ENCODE measurements around the gene NPAS2.

Gene NPAS2

GRCh38 chr2:100903534-100904258 is 83.8 kb downstream of the NPAS2 start:
- Histone ChIP-seq H3K4me1 (ENCODE audit: insufficient read depth, poor library complexity, severe bottlenecking) (peaks cover 32% of the 10 kb centered on the region), H3K4me3 (ENCODE audit: severe bottlenecking) (no peak overlapping the region), H3K27ac (ENCODE audit: poor library complexity, severe bottlenecking) (peak overlapping the region; percentile 93), H3K36me3 (ENCODE audit: low read depth) (peaks cover 15% of the 10 kb centered on the region), H3K9me3 (ENCODE audit: severe bottlenecking) (no peaks in the 10 kb centered on the region), H3K27me3 (ENCODE audit: insufficient read depth, poor library complexity, severe bottlenecking) (no peaks in the 10 kb centered on the region)
- peak; percentile 76 for ATAC-seq (ENCODE audit: low read depth)
- TF ChIP-seq CTCF (IDR thresholded peaks at IDR 0.05; ENCODE audit: poor library complexity, severe bottlenecking), result no peak
- no peak for DNase-seq (ENCODE audit: low spot score)

- ATAC-seq (ENCODE audit: low read depth) (no peak), DNase-seq (ENCODE audit: low spot score) (no peak)
- no peak for TF ChIP-seq CTCF (IDR thresholded peaks at IDR 0.05; ENCODE audit: poor library complexity, severe bottlenecking)
- Histone ChIP-seq H3K4me3 (ENCODE audit: severe bottlenecking) (no peak overlapping the region), H3K27me3 (ENCODE audit: insufficient read depth, poor library complexity, severe bottlenecking) (no peaks in the 10 kb centered on the region), H3K4me1 (ENCODE audit: insufficient read depth, poor library complexity, severe bottlenecking) (peaks cover 27% of the 10 kb centered on the region), H3K27ac (ENCODE audit: poor library complexity, severe bottlenecking) (no peak overlapping the region), H3K36me3 (ENCODE audit: low read depth) (peaks cover 15% of the 10 kb centered on the region), H3K9me3 (ENCODE audit: severe bottlenecking) (no peaks in the 10 kb centered on the region)
These were observed 85.3 kb downstream of the NPAS2 start for GRCh38 chr2:100905132-100905805.

GRCh38 chr2:100906131-100906530 is 86.2 kb downstream of the NPAS2 start:
- Histone ChIP-seq H3K27me3 (ENCODE audit: insufficient read depth, poor library complexity, severe bottlenecking) (no peaks in the 10 kb centered on the region), H3K27ac (ENCODE audit: poor library complexity, severe bottlenecking) (no peak overlapping the region), H3K4me3 (ENCODE audit: severe bottlenecking) (no peak overlapping the region), H3K9me3 (ENCODE audit: severe bottlenecking) (no peaks in the 10 kb centered on the region), H3K36me3 (ENCODE audit: low read depth) (peaks cover 16% of the 10 kb centered on the region), H3K4me1 (ENCODE audit: insufficient read depth, poor library complexity, severe bottlenecking) (peaks cover 25% of the 10 kb centered on the region)
- DNase-seq (ENCODE audit: low spot score) (no peak), ATAC-seq (ENCODE audit: low read depth) (no peak)
- TF ChIP-seq CTCF (IDR thresholded peaks at IDR 0.05; ENCODE audit: poor library complexity, severe bottlenecking), result no peak

- H3K27ac ChIP-seq (ENCODE audit: poor library complexity, severe bottlenecking), result no peak overlapping the region
- H3K4me3 ChIP-seq (ENCODE audit: severe bottlenecking), result no peak overlapping the region
- H3K4me1 ChIP-seq (ENCODE audit: insufficient read depth, poor library complexity, severe bottlenecking), result peaks cover 25% of the 10 kb centered on the region
- H3K27me3 ChIP-seq (ENCODE audit: insufficient read depth, poor library complexity, severe bottlenecking), result no peaks in the 10 kb centered on the region
- peaks cover 18% of the 10 kb centered on the region for H3K36me3 ChIP-seq (ENCODE audit: low read depth)
- DNase-seq (ENCODE audit: low spot score) (no peak), ATAC-seq (ENCODE audit: low read depth) (no peak)
- H3K9me3 ChIP-seq (ENCODE audit: severe bottlenecking), result no peaks in the 10 kb centered on the region
- no peak for TF ChIP-seq CTCF (IDR thresholded peaks at IDR 0.05; ENCODE audit: poor library complexity, severe bottlenecking)
These were observed 86.7 kb downstream of the NPAS2 start for GRCh38 chr2:100906679-100907078.

- no peak for DNase-seq (ENCODE audit: low spot score)
- peaks cover 18% of the 10 kb centered on the region for H3K36me3 ChIP-seq (ENCODE audit: low read depth)
- TF ChIP-seq CTCF (IDR thresholded peaks at IDR 0.05; ENCODE audit: poor library complexity, severe bottlenecking), result no peak
- H3K27ac ChIP-seq (ENCODE audit: poor library complexity, severe bottlenecking), result no peak overlapping the region
- no peak for ATAC-seq (ENCODE audit: low read depth)
- no peaks in the 10 kb centered on the region for H3K27me3 ChIP-seq (ENCODE audit: insufficient read depth, poor library complexity, severe bottlenecking)
- H3K4me3 ChIP-seq (ENCODE audit: severe bottlenecking), result no peak overlapping the region
- H3K4me1 ChIP-seq (ENCODE audit: insufficient read depth, poor library complexity, severe bottlenecking), result peaks cover 17% of the 10 kb centered on the region
- no peaks in the 10 kb centered on the region for H3K9me3 ChIP-seq (ENCODE audit: severe bottlenecking)
These were observed 87.9 kb downstream of the NPAS2 start for GRCh38 chr2:100907832-100908231.
